Hematopoietic multipotent progenitor cell treated with erythropoietin and hydrocortisone succinate and interleukin-3 and kit ligand, for 15 days (in vitro differentiated cells): ENCODE results near the gene LLGL2.
"Not testable (repeated sequence)": the region's sequence is repeated elsewhere in the genome, so short reads cannot be mapped to it uniquely, and the experiment has no call there.

Source experiments
- DNase-seq: peaks from one replicate; pipeline ENCODE4 v3.0.0-alpha.2; 2015; ENCODE audit warnings: low spot score

Gene LLGL2

GRCh38 chr17:75570772-75571171, 45.3 kb downstream of the LLGL2 start:
- DNase-seq: no peak

- DNase-seq: no peak
These were observed 45.8 kb downstream of the LLGL2 start for GRCh38 chr17:75571197-75571884.

GRCh38 chr17:75571885-75572215, 46.4 kb downstream of the LLGL2 start:
- no peak for DNase-seq

GRCh38 chr17:75572713-75573539, 47.4 kb downstream of the LLGL2 start:
- DNase-seq: no peak

- DNase-seq: no peak
These were observed 48.1 kb downstream of the LLGL2 start for GRCh38 chr17:75573540-75573957.

- no peak for DNase-seq
These were observed 48.5 kb downstream of the LLGL2 start for GRCh38 chr17:75573994-75574393.

GRCh38 chr17:75574404-75575036, 49.0 kb downstream of the LLGL2 start:
- DNase-seq: no peak

GRCh38 chr17:75575197-75575596, 49.7 kb downstream of the LLGL2 start:
- DNase-seq: no peak

- no peak for DNase-seq
These were observed 50.2 kb downstream of the LLGL2 start for GRCh38 chr17:75575728-75576127.

- no peak for DNase-seq
These were observed 51.2 kb downstream of the LLGL2 start for GRCh38 chr17:75576661-75577060.

- not testable (repeated sequence) for DNase-seq
These were observed 55.7 kb downstream of the LLGL2 start for GRCh38 chr17:75581121-75581725.

GRCh38 chr17:75583197-75583596, 57.7 kb downstream of the LLGL2 start:
- not testable (repeated sequence) for DNase-seq

GRCh38 chr17:75584849-75585175, 59.3 kb downstream of the LLGL2 start:
- DNase-seq: no peak

GRCh38 chr17:75587675-75588595, 62.4 kb downstream of the LLGL2 start, which contains the start of gene MYO15B:
MYO15B (plus strand) TSS chr17:75587800; CDS start chr17:75588058, 258 bp downstream.
- no peak for DNase-seq

- no peak for DNase-seq
These were observed 63.1 kb downstream of the LLGL2 start for GRCh38 chr17:75588596-75589011.

- peak; percentile 87 for DNase-seq
These were observed 63.8 kb downstream of the LLGL2 start for GRCh38 chr17:75589012-75589918.

GRCh38 chr17:75589919-75590303, 64.4 kb downstream of the LLGL2 start:
- no peak for DNase-seq

GRCh38 chr17:75590314-75590761, 64.8 kb downstream of the LLGL2 start:
- DNase-seq: no peak

GRCh38 chr17:75590849-75591721, 65.6 kb downstream of the LLGL2 start:
- no peak for DNase-seq
